ENCODE data around the gene RAD1. TPM values are rescaled to one million over a fixed set of nuclear protein-coding genes. Genes with fewer than 3 reads are reported as not detected.

Gene RAD1
- total and polyA plus RNA-seq, 2 donors (not counting 1 experiment from before 2014, with no cell fraction given), result 7.8 to 25.9 TPM

GRCh38 chr5:34914671-34915138 is 599 bp downstream of the RAD1 start:
- H4K20me1 ChIP-seq (ENCODE audit: control insufficient read depth, insufficient read depth, low read length, poor library complexity, severe bottlenecking), result no peaks in the 10 kb centered on the region
- DNase-seq, result no peak
- peaks cover 32% of the 10 kb centered on the region for H3K4me1 Mint-ChIP-seq
- no peak for ATAC-seq (ENCODE audit: low read depth)
- H3K4me3 ChIP-seq (ENCODE audit: control extremely low read depth in 1 of 5, extremely low read depth in 1 of 5, insufficient read depth in 1 of 5, low read depth in 2 of 5, low read length in 4 of 5), result peak overlapping the region; percentile 82 to 99 (median 87)
- H3K9ac ChIP-seq (ENCODE audit: low read length), result peak overlapping the region; percentile 80
- H3K9me3 Mint-ChIP-seq (ENCODE audit: insufficient read depth), result no peaks in the 10 kb centered on the region
- H3K36me3 ChIP-seq (replicated peaks in 1 of 2; ENCODE audit: control extremely low read depth in 1 of 2, control insufficient read depth in 1 of 2, extremely low read depth in 1 of 2, insufficient read depth in 2 of 2, low read length in 1 of 2), result peaks cover 0 to 25% of the 10 kb centered on the region in 2 experiments
- H3K4me2 ChIP-seq (replicated peaks; ENCODE audit: low read depth, low read length, poor library complexity, severe bottlenecking), result peak overlapping the region; percentile 82
- no peaks in the 10 kb centered on the region for H3K27me3 ChIP-seq (replicated peaks in 1 of 4; ENCODE audit: control extremely low read depth in 1 of 4, control insufficient read depth in 3 of 4, insufficient read depth in 4 of 4, low read length in 3 of 4)
- 2% methylated on average over 17 of the region's 20 CpGs for WGBS (ENCODE audit: insufficient coverage)
- ChIA-PET CTCF (interaction anchor here (1.0 to 3.8 kb wide), 4 partner anchors 15 to 440 kb away, joined by 3 to 24 read pairs (median 15); partner anchors contain the start of gene DNAJC21), POLR2A (interaction anchor here (1.4 to 2.7 kb wide), 4 partner anchors 15 to 906 kb away, joined by 3 to 54 read pairs (median 6); partner anchors contain the start of genes AMACR, DNAJC21 and TTC23L)
- H3K4me3 Mint-ChIP-seq, result no peak overlapping the region
- no peak overlapping the region for H3K27ac Mint-ChIP-seq
- peaks cover 23 to 26% of the 10 kb centered on the region in 2 donors for H3K4me1 ChIP-seq (ENCODE audit: control insufficient read depth in 2 of 2, insufficient read depth in 2 of 2, low read length in 2 of 2)
- H3K79me2 ChIP-seq (ENCODE audit: control insufficient read depth, insufficient read depth, low read length), result peaks cover 69% of the 10 kb centered on the region
- H3K27me3 Mint-ChIP-seq, result no peaks in the 10 kb centered on the region
- no peaks in the 10 kb centered on the region for H3K9me3 ChIP-seq (ENCODE audit: control extremely low read depth in 1 of 3, control insufficient read depth in 2 of 3, insufficient read depth in 1 of 3, low read length in 2 of 3)
- TF ChIP-seq CTCF (IDR thresholded peaks at IDR 0.05) (no peak), EZH2 (IDR thresholded peaks at IDR 0.05; ENCODE audit: borderline replicate concordance, insufficient read depth, low read depth, low read length, poor library complexity, severe bottlenecking) (no peak)
- intact Hi-C loops (cut with micrococcal nuclease), result loop anchor here (1.0 to 10.0 kb wide), 5 partner anchors 15 to 1328 kb away; partner anchors contain the start of genes AMACR, DNAJC21, NADK2 and TTC23L
- peak overlapping the region; percentile 57 to 80 for H3K27ac ChIP-seq (ENCODE audit: low read length in 2 of 2)
- H2AFZ ChIP-seq (ENCODE audit: insufficient read depth, low read depth, low read length, poor library complexity, severe bottlenecking), result peak overlapping the region; percentile 88

DNA sequence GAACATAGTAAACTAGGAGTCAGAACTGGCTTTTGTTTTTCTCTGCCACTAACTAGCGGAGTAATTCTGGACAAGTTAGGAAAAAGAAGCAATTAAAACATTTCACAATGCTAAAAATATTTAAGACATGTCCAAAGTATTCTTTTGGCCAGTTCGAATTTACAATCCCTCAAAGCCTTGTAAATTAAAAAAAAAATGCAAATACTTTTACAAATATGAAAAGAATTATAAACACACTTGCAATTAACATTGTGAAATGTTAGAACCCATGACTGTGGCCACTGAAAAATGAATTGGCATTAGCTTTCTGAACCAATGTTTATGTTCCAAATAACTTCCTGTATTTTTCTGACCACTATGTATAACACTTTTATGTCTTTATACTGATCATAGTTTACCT is 2.2 kb downstream of the RAD1 start:
- no peak for DNase-seq
- Histone ChIP-seq H3K4me2 (replicated peaks; ENCODE audit: low read depth, low read length, poor library complexity, severe bottlenecking) (no peak overlapping the region), H3K4me1 (ENCODE audit: control insufficient read depth in 2 of 2, insufficient read depth in 2 of 2, low read length in 2 of 2) (peaks cover 23 to 26% of the 10 kb centered on the region in 2 donors), H2AFZ (ENCODE audit: insufficient read depth, low read depth, low read length, poor library complexity, severe bottlenecking) (no peak overlapping the region), H3K27ac (ENCODE audit: low read length in 2 of 2) (no peak overlapping the region), H4K20me1 (ENCODE audit: control insufficient read depth, insufficient read depth, low read length, poor library complexity, severe bottlenecking) (no peaks in the 10 kb centered on the region), H3K27me3 (replicated peaks in 1 of 4; ENCODE audit: control extremely low read depth in 1 of 4, control insufficient read depth in 3 of 4, insufficient read depth in 4 of 4, low read length in 3 of 4) (no peaks in the 10 kb centered on the region), H3K36me3 (replicated peaks in 1 of 2; ENCODE audit: control extremely low read depth in 1 of 2, control insufficient read depth in 1 of 2, extremely low read depth in 1 of 2, insufficient read depth in 2 of 2, low read length in 1 of 2) (peaks cover 1 to 38% of the 10 kb centered on the region in 2 experiments), H3K9ac (ENCODE audit: low read length) (no peak overlapping the region), H3K4me3 (ENCODE audit: control extremely low read depth in 1 of 5, extremely low read depth in 1 of 5, insufficient read depth in 1 of 5, low read depth in 2 of 5, low read length in 4 of 5) (no peak overlapping the region), H3K9me3 (ENCODE audit: control extremely low read depth in 1 of 3, control insufficient read depth in 2 of 3, insufficient read depth in 1 of 3, low read length in 2 of 3) (no peaks in the 10 kb centered on the region), H3K79me2 (ENCODE audit: control insufficient read depth, insufficient read depth, low read length) (peaks cover 65% of the 10 kb centered on the region)
- H3K4me3 Mint-ChIP-seq, result no peak overlapping the region
- no peak for TF ChIP-seq EZH2 (IDR thresholded peaks at IDR 0.05; ENCODE audit: borderline replicate concordance, insufficient read depth, low read depth, low read length, poor library complexity, severe bottlenecking)
- no peak for TF ChIP-seq CTCF (IDR thresholded peaks at IDR 0.05)
- ChIA-PET POLR2A (no interaction called here), CTCF (interaction anchor here (1.5 to 1.6 kb wide), 2 partner anchors 15 to 390 kb away, joined by 3 to 6 read pairs; no protein-coding TSS in a partner anchor)
- intact Hi-C loops (cut with micrococcal nuclease), result loop anchor here (10.0 kb wide), 1 partner anchor 668 kb away; no protein-coding TSS in a partner anchor
- no CpG with 5 or more reads among the region's 2 CpGs for WGBS (ENCODE audit: insufficient coverage)
- H3K27me3 Mint-ChIP-seq, result no peaks in the 10 kb centered on the region
- ATAC-seq (ENCODE audit: low read depth), result no peak
- peaks cover 32% of the 10 kb centered on the region for H3K4me1 Mint-ChIP-seq
- H3K9me3 Mint-ChIP-seq (ENCODE audit: insufficient read depth), result no peaks in the 10 kb centered on the region
- H3K27ac Mint-ChIP-seq, result no peak overlapping the region
